Right atrium auricular region (tissue), 2 donors: ENCODE results near the gene ST7. TPM values are rescaled to one million over a fixed set of nuclear protein-coding genes. Genes with fewer than 3 reads are reported as not detected.
"Not testable (repeated sequence)": the region's sequence is repeated elsewhere in the genome, so short reads cannot be mapped to it uniquely, and the experiment has no call there.

Experiments used
- DNase-seq: peaks from one replicate; pipeline ENCODE4 v3.0.0-alpha.2; 2019; ENCODE audit warnings: low spot score
- H3K27ac ChIP-seq, 2 donors: fragments of 200-600 bp; sonication (generic); 1 replicate in 1 of 2; 2 replicates in 1 of 2; pipeline ENCODE4 v1.5.1; 2016 to 2019
- H3K27me3 ChIP-seq, 2 donors: fragments of 200-600 bp; sonication (generic); one replicate each; pipeline versions ENCODE4 v1.5.1 to v1.6.0; 2017 to 2019
- H3K36me3 ChIP-seq: fragments of 200-600 bp; sonication (generic); one replicate; pipeline ENCODE4 v1.5.1; 2016
- H3K4me1 ChIP-seq, 2 donors: fragments of 200-600 bp; sonication (generic); one replicate each; pipeline versions ENCODE4 v1.5.1 to v1.6.0; 2017 to 2019
- H3K4me3 ChIP-seq, 2 donors: fragments of 200-600 bp; sonication (generic); 1 replicate in 1 of 2; 2 replicates in 1 of 2; pipeline ENCODE4 v1.5.1; 2017 to 2019; ENCODE audit warnings: mild to moderate bottlenecking in 1 of 2, moderate library complexity in 1 of 2
- H3K9me3 ChIP-seq, 2 donors: fragments of 200-600 bp; sonication (generic); one replicate each; pipeline ENCODE4 v1.5.1; 2019
- CTCF ChIP-seq, 2 donors: fragments of 200-600 bp; sonication (generic); IDR thresholded peaks; one replicate each; pipeline ENCODE4 v1.5.1; 2019; ENCODE audit warnings: antibody characterized with exemption in 2 of 2
- total RNA-seq, 2 donors: library from RNA; depleted of rRNA; stranded (reverse); fragments of >200 nt; gene quantifications; one replicate each; pipeline ENCODE4 v1.1.0, GENCODE V29; 2016

The ST7 gene
- total RNA-seq, 2 donors from 2014 or later = 45.4 to 48.1 TPM

DNA sequence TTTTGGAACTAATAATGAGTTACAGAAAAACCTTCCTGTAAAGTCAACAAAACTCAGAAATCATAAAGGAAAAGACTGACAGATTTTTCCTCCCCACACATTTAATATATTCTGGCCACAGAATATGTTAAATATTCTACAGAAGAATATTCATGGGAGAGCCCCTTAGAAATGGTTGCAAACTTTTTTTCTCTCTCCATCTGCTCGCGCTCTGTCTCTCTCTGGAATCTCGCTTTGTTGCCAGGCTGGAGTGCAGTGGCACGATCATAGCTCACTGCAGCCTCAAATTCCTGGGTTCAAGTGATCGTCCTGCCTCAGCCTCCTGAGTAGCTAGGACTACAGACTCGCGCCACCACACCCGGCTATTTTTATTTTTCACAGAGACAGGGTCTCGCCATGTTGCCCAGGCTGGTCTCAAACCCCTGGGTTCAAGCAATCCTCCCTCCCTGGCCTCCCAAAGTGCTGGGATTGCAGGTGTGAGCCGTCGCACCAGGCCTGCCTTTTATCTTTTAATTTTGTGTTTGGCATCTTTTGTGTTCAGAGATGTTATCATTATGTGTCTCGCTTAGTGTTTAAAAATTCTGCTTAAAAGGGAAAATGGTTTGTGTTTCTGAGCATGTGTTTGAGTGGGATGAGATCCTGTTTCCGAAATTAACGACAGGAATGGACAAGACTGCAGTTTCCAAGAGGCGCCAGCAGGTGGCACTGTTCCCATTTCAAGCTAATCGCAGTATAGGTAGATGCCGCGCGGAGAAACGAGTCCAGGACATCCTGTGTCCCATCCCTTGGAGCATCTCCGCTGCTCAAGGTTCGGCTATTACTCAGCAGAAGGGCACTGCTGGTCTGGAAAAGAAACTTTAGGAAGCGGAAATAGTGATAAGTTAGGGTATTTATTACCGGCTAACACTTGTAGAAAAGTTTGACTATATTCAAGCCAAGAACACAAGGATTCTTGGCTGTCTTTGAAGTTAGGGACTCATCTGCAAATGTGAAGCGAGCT, 23.1 kb upstream of the ST7 start:
- Histone ChIP-seq H3K9me3 (no peaks in the 10 kb centered on the region), H3K27ac (no peak overlapping the region), H3K4me1 (peaks cover 0 to 5% of the 10 kb centered on the region in 2 donors), H3K4me3 (no peak overlapping the region), H3K27me3 (no peaks in the 10 kb centered on the region), H3K36me3 (no peaks in the 10 kb centered on the region)
- peak; percentile 61 to 94 for TF ChIP-seq CTCF (IDR thresholded peaks at IDR 0.05)
- peak; percentile 93 for DNase-seq

GRCh38 chr7:116932566-116932965, 20.7 kb upstream of the ST7 start:
- H3K36me3 ChIP-seq = no peaks in the 10 kb centered on the region
- H3K4me3 ChIP-seq = no peak overlapping the region
- no peaks in the 10 kb centered on the region for H3K27me3 ChIP-seq
- no peak for DNase-seq
- peaks cover 0 to 5% of the 10 kb centered on the region in 2 donors for H3K4me1 ChIP-seq
- no peak for TF ChIP-seq CTCF (IDR thresholded peaks at IDR 0.05)
- no peak overlapping the region for H3K27ac ChIP-seq
- H3K9me3 ChIP-seq = no peaks in the 10 kb centered on the region

DNA sequence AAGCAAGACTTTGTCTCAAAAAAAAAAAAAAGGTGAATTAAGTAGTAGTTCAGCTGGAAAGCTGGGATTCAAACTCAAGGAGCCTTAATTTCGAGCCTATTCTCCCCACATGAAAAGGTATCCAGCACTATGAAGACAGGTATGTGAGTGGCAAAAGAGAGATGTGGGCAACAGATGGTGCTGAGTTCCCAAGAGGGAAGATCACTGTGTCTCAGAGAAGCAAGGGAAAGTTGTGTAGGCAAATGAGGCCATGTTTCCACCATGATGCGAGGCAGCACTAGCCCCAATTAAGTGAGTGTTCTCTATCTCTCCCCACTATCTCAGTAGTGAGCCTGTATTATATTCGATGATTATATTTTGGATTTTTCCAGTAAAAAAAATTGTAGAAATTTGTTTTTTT, 19.8 kb upstream of the ST7 start:
- H3K27me3 ChIP-seq = no peaks in the 10 kb centered on the region
- no peak overlapping the region for H3K27ac ChIP-seq
- no peaks in the 10 kb centered on the region for H3K9me3 ChIP-seq
- H3K4me3 ChIP-seq = no peak overlapping the region
- no peak for TF ChIP-seq CTCF (IDR thresholded peaks at IDR 0.05)
- H3K4me1 ChIP-seq = peaks cover 0 to 5% of the 10 kb centered on the region in 2 donors
- no peaks in the 10 kb centered on the region for H3K36me3 ChIP-seq
- DNase-seq = no peak

- Histone ChIP-seq H3K27ac (no peak overlapping the region), H3K9me3 (no peaks in the 10 kb centered on the region), H3K4me3 (no peak overlapping the region), H3K36me3 (no peaks in the 10 kb centered on the region), H3K4me1 (peaks cover 0 to 5% of the 10 kb centered on the region in 2 donors), H3K27me3 (no peaks in the 10 kb centered on the region)
- no peak for DNase-seq
- TF ChIP-seq CTCF (IDR thresholded peaks at IDR 0.05) = no peak
These were observed 18.7 kb upstream of the ST7 start for GRCh38 chr7:116934580-116934979.

DNA sequence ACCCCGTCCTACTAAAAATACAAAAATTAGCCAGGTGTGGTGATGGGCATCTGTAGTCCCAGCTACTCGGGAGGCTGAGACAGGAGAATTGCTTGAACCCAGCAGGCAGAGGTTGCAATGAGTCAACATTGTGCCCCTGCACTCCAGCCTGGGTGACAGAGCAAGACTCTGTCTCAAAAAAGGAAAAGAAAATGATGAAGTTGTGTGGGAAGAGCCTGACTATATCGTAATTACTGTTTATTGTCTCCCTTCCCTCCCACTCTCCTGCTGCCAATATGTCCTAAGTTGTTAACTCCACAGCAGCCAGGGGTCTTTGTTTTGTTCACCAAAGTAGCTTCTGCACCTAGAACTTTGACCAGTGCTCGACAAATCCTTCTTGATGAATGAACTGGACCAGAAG, 16.5 kb upstream of the ST7 start:
- not testable (repeated sequence) for H3K4me3 ChIP-seq, H3K27ac ChIP-seq, H3K4me1 ChIP-seq, H3K27me3 ChIP-seq, H3K9me3 ChIP-seq, H3K36me3 ChIP-seq, DNase-seq

DNA sequence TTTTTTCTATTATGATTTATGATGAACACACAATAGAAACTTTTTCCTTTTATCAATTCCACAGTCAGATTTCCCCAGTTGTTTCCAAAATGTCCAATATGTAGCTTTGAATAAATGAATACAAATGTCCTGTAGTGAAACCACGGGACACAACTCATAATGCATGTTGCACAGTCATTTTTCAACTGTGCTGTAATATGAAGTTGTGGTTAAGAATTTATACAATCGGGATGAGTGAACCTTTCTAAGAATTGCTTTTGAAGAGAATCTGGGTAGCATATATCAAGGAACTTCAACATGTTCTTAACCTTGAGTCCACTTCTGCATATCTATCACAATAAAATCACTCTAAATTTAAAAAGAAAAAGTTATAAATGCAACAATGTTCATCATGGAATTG, 14.6 kb upstream of the ST7 start:
- DNase-seq = no peak
- no peaks in the 10 kb centered on the region for H3K27me3 ChIP-seq
- no peak overlapping the region for H3K4me3 ChIP-seq
- TF ChIP-seq CTCF (IDR thresholded peaks at IDR 0.05) = no peak
- H3K36me3 ChIP-seq = no peaks in the 10 kb centered on the region
- no peaks in the 10 kb centered on the region for H3K4me1 ChIP-seq
- no peaks in the 10 kb centered on the region for H3K9me3 ChIP-seq
- H3K27ac ChIP-seq = no peak overlapping the region
